CD4-positive, alpha-beta T cell (primary cell): ENCODE results near the gene ARHGAP10. TPM values are rescaled to one million over a fixed set of nuclear protein-coding genes. Genes with fewer than 3 reads are reported as not detected.

Experiments used
- ATAC-seq: fragments of 200-7000 bp; cut with Tn5 transposase; one replicate; pipeline ENCODE4 v1.10.0; 2022; ENCODE audit warnings: mild to moderate bottlenecking; ENCODE audit not compliant: poor library complexity
- CTCF ChIA-PET: fragments of 350-600 bp; sonication (Branson Sonifier 250); formaldehyde crosslinking; loops from one replicate; lab custom pipeline; 2021; ENCODE audit warnings: antibody characterized with exemption, inconsistent platforms; lab: Charles Lee
- POLR2A ChIA-PET: fragments of 350-600 bp; sonication (Branson Sonifier 250); formaldehyde crosslinking; loops from one replicate; lab custom pipeline; 2021; ENCODE audit warnings: antibody characterized with exemption, inconsistent platforms; lab: Charles Lee
- DNase-seq, 14 experiments: peaks; one replicate each; pipeline ENCODE4 v3.0.0-alpha.2; 2013 to 2020; ENCODE audit warnings: mixed read lengths in 2 of 14
- H3K27ac ChIP-seq, 2 donors: one replicate each; pipeline versions ENCODE4 v1.5.1 to v1.7.0; 2013; ENCODE audit warnings: low read length in 2 of 2, low read depth in 1 of 2, mild to moderate bottlenecking in 1 of 2
- H3K27me3 ChIP-seq, 2 experiments: 1 replicate in 1 of 2; 2 replicates in 1 of 2; pipeline versions ENCODE4 v1.6.1 to v1.7.0; 2013; ENCODE audit warnings: low read length in 2 of 2, control low read depth in 1 of 2, mild to moderate bottlenecking in 1 of 2, moderate library complexity in 1 of 2; ENCODE audit not compliant: insufficient read depth in 2 of 2, control insufficient read depth in 1 of 2
- H3K36me3 ChIP-seq: one replicate; pipeline ENCODE4 v1.6.1; 2013; ENCODE audit warnings: low read length, control low read depth; ENCODE audit not compliant: insufficient read depth
- H3K4me1 ChIP-seq: one replicate; pipeline ENCODE4 v1.6.1; 2013; ENCODE audit warnings: low read length, control low read depth; ENCODE audit not compliant: insufficient read depth
- H3K4me3 ChIP-seq: one replicate; pipeline ENCODE4 v1.5.1; 2013; ENCODE audit warnings: mild to moderate bottlenecking, low read length, moderate library complexity
- H3K9me3 ChIP-seq, 2 experiments: 1 replicate in 1 of 2; 2 replicates in 1 of 2; pipeline versions ENCODE4 v1.6.1 to v1.7.0; 2013; ENCODE audit warnings: low read length in 2 of 2, mild to moderate bottlenecking in 2 of 2, control low read depth in 1 of 2, moderate library complexity in 1 of 2; ENCODE audit not compliant: control insufficient read depth in 1 of 2, insufficient read depth in 1 of 2
- H3K27ac Mint-ChIP-seq: one replicate; pipeline ENCODE4 v1.8.0; 2020; ENCODE audit warnings: mixed read lengths
- H3K27me3 Mint-ChIP-seq: one replicate; pipeline ENCODE4 v1.8.0; 2021; ENCODE audit warnings: mixed read lengths
- H3K36me3 Mint-ChIP-seq: one replicate; pipeline ENCODE4 v1.8.0; 2021; ENCODE audit warnings: low read depth, mixed read lengths
- H3K4me1 Mint-ChIP-seq: one replicate; pipeline ENCODE4 v1.8.0; 2021; ENCODE audit warnings: low read depth, mixed read lengths
- H3K4me3 Mint-ChIP-seq: one replicate; pipeline ENCODE4 v1.8.0; 2020; ENCODE audit warnings: mild to moderate bottlenecking, mixed read lengths
- H3K9me3 Mint-ChIP-seq: one replicate; pipeline ENCODE4 v1.8.0; 2020; ENCODE audit warnings: mixed read lengths
- CTCF ChIP-seq: fragments of 200-600 bp; IDR thresholded peaks from one replicate; pipeline ENCODE4 v1.8.0; 2022; ENCODE audit warnings: antibody characterized with exemption, mild to moderate bottlenecking
- intact Hi-C, 2 experiments: fragments of 100-400 bp; cut with DNase I in 1 of 2; cut with micrococcal nuclease in 1 of 2; formaldehyde crosslinking; loops; one replicate each; pipeline versions ENCODE4 v1.15.1 to v1.9.0; 2023 to 2025; cut with DNase I, micrococcal nuclease
- total RNA-seq, 174 experiments: library from RNA in 2 of 174; stranded (reverse) in 2 of 174; gene quantifications; one replicate each; pipeline ENCODE4 v1.2.3 and lab custom pipeline; 2021 to 2026

Gene ARHGAP10
- total RNA-seq, 2 experiments from 2014 or later: 5.6 to 5.7 TPM

GRCh38 chr4:147760176-147760575 lies 28.3 kb downstream of the ARHGAP10 start:
- DNase-seq (no peak), ATAC-seq (no peak)
- no peak for TF ChIP-seq CTCF
- Mint-ChIP-seq H3K4me3 (no peak overlapping the region), H3K27ac (no peak overlapping the region), H3K9me3 (no peaks in the 10 kb centered on the region), H3K27me3 (no peaks in the 10 kb centered on the region), H3K4me1 (no peaks in the 10 kb centered on the region), H3K36me3 (no peaks in the 10 kb centered on the region)
- Histone ChIP-seq H3K36me3 (no peaks in the 10 kb centered on the region), H3K27ac (no peak overlapping the region), H3K9me3 (no peaks in the 10 kb centered on the region), H3K4me1 (no peaks in the 10 kb centered on the region), H3K4me3 (no peak overlapping the region), H3K27me3 (no peaks in the 10 kb centered on the region)
- POLR2A ChIA-PET: no interaction called here
- CTCF ChIA-PET: interaction anchor here (0.6 kb wide), 1 partner anchor 17 kb away, joined by 3 read pairs; no protein-coding TSS in a partner anchor
- intact Hi-C loops: no loop called here

GRCh38 chr4:147760695-147761094 lies 28.8 kb downstream of the ARHGAP10 start:
- CTCF ChIA-PET: no interaction called here
- Mint-ChIP-seq H3K4me1 (no peaks in the 10 kb centered on the region), H3K27ac (no peak overlapping the region)

GRCh38 chr4:147761218-147761883 lies 29.5 kb downstream of the ARHGAP10 start:
- Mint-ChIP-seq H3K36me3 (no peaks in the 10 kb centered on the region), H3K27ac (no peak overlapping the region), H3K4me3 (no peak overlapping the region), H3K27me3 (no peaks in the 10 kb centered on the region), H3K4me1 (no peaks in the 10 kb centered on the region), H3K9me3 (no peaks in the 10 kb centered on the region)
- Histone ChIP-seq H3K4me1 (no peaks in the 10 kb centered on the region), H3K4me3 (no peak overlapping the region), H3K27me3 (no peaks in the 10 kb centered on the region), H3K9me3 (no peaks in the 10 kb centered on the region), H3K36me3 (no peaks in the 10 kb centered on the region), H3K27ac (no peak overlapping the region)
- ChIA-PET POLR2A (no interaction called here), CTCF (interaction anchor here (1.8 kb wide), 1 partner anchor 11 kb away, joined by 4 read pairs; no protein-coding TSS in a partner anchor)
- no peak for TF ChIP-seq CTCF
- no peak for ATAC-seq
- DNase-seq: no peak
- intact Hi-C loops: no loop called here

More at GRCh38 chr4:147760695-147761094, 28.8 kb downstream of the ARHGAP10 start:
- H3K36me3 Mint-ChIP-seq: no peaks in the 10 kb centered on the region
- H3K4me3 Mint-ChIP-seq: no peak overlapping the region
- intact Hi-C loops: no loop called here
- POLR2A ChIA-PET: no interaction called here
- no peak overlapping the region for H3K27ac ChIP-seq
- no peaks in the 10 kb centered on the region for H3K27me3 Mint-ChIP-seq
- TF ChIP-seq CTCF: no peak
- DNase-seq (no peak), ATAC-seq (no peak)
- no peaks in the 10 kb centered on the region for H3K36me3 ChIP-seq
- no peaks in the 10 kb centered on the region for H3K4me1 ChIP-seq
- no peaks in the 10 kb centered on the region for H3K27me3 ChIP-seq
- no peaks in the 10 kb centered on the region for H3K9me3 Mint-ChIP-seq
- H3K9me3 ChIP-seq: no peaks in the 10 kb centered on the region
- no peak overlapping the region for H3K4me3 ChIP-seq
